CD4-positive, alpha-beta T cell treated with Interleukin-17A for 4 hours (primary cell): Measurements from ENCODE around the gene GRN.
"Not testable (repeated sequence)": the region's sequence is repeated elsewhere in the genome, so short reads cannot be mapped to it uniquely, and the experiment has no call there.

Experiments
- DNase-seq: peaks from one replicate; pipeline ENCODE4 v3.0.0-alpha.2; 2020; ENCODE audit warnings: mixed read lengths

GRN gene

GRCh38 chr17:44362459-44362948, 17.4 kb downstream of the GRN start:
- no peak for DNase-seq

DNA sequence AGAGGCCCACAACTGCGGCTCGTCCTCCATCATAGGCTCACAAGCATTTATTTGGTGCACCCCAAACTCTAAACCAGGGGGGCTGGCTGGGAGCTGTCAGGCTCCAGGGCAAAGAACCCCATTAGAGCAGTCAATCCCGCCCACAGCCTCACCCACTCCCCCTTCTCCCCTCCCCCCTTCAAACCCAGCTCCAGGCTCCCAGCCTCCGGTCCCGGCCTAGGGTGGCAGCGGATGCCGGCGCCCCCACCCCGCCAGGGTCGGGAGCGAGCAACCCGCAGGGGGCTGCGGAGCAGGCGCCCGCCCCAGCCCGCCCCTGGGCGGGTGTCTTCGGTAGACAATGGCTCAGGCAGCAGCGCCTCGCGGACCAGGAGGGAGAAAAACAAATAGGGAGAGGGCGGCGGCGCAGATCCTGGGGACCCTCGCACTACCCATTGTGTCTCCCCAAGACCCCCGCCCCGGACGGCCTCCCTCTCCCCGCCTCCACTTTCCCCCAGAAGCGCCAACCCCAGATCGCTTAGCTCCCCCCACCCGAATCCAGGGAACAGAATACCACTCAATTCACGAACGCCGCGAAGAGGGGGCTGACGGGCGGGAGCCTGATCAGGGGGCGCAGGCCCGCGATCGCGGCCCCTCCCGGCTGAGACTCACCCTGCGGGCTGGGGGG, 18.0 kb downstream of the GRN start:
- DNase-seq: peak; percentile 23

DNA sequence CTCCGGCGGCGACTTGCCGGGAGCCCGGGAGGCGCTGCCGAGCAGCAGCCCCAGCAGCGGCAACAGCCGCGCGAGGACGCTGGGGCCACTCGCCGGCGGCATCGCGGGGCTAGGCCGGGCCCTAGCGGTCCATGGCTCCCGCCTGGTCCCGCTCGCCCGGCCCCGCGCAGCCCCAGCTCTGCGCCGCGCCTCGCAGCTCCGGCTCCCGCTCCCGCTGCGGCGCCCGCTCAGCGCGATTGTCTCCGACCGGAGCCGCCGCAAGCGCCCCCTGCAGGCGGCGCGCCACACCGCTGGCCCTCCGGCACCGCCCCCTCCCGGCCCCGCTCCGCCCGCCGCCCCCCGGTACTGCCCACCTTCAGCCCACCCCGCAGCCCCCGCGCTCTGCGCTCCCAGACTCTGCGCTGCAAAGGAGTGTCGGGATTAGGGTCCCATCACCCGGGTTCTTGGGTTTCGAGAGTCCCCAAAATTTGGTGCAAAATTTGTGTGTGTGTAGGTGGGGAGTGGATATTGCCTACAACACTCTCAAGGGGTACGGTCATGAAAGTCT, 18.6 kb downstream of the GRN start, which contains the start of gene FAM171A2:
TSS of gene FAM171A2 (minus strand) at position 241 of the 547 bp plus-strand sequence. CDS start at position 102, 139 bp downstream.
- peak; percentile 78 for DNase-seq

DNA sequence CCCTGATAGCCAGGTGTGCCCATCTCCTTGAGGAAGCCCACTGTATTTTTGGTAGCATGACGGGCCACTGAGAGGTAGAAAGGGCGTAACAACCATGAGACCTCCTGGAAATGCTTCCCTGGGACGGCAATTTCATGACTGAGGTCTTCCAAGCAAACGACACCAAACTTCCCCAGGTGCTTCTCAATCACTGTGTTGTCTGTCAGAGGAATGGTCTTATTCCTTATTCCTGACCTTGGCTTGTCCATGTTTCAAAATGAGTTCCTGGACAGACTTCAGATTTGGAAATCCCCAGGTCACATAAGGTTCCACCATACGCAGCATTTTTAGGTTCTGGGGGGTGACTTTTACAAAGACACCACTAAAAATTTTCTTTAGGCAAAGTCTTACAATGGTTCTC, 19.9 kb downstream of the GRN start:
- not testable (repeated sequence) for DNase-seq

- DNase-seq: no peak
Measured at GRCh38 chr17:44367231-44367979, 22.3 kb downstream of the GRN start.

- DNase-seq: not testable (repeated sequence)
Measured at GRCh38 chr17:44368391-44369243, 23.5 kb downstream of the GRN start.

DNA sequence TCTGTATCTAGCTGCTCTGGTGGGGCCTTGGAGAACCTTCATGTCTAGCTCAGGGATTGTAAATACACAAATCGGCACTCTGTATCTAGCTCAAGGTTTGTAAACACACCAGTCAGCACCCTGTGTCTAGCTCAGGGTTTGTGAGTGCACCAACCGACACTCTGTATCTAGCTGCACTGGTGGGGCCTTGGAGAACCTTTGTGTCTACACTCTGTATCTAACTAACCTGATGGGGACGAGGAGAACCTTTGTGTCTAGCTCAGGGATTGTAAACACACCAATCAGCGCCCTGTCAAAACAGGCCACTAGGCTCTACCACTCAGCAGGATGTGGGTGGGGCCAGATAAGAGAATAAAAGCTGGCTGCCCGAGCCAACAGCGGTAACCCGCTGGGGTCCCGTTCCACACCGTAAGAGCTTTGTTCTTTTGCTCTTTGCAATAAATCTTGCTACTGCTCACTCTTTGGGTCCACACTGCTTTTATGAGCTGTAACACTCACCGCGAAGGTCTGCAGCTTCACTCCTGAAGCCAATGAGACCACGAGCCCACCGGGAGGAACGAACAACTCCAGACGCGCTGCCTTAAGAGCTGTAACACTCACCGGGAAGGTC, 24.4 kb downstream of the GRN start:
- not testable (repeated sequence) for DNase-seq

- DNase-seq: no peak
Measured at GRCh38 chr17:44372036-44372435, 26.9 kb downstream of the GRN start.

- no peak for DNase-seq
Measured at GRCh38 chr17:44374306-44375195, 29.4 kb downstream of the GRN start.

GRCh38 chr17:44375196-44376017, 30.3 kb downstream of the GRN start:
- DNase-seq: no peak

DNA sequence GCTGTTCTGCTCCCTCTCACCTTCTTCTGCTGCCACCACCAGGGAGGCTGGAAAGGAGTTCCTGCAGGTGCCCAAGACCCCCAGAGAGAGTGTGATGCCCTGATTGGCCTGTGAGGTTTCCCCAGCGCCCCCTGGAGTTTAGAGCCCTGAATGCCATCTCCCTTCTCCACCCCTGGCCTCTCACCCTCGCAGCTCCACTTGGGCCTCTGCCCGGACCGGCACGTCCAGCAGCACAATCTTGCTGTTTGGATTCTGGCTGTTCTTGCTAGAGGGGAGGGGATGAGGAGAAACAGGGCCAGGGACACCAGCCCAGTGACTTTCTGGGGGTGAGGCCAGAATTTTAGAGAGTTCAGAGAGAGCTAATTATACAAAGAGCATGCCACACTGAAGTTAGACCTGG, 31.0 kb downstream of the GRN start:
- DNase-seq: no peak

- DNase-seq: no peak
Measured at GRCh38 chr17:44376779-44377178, 31.7 kb downstream of the GRN start.

DNA sequence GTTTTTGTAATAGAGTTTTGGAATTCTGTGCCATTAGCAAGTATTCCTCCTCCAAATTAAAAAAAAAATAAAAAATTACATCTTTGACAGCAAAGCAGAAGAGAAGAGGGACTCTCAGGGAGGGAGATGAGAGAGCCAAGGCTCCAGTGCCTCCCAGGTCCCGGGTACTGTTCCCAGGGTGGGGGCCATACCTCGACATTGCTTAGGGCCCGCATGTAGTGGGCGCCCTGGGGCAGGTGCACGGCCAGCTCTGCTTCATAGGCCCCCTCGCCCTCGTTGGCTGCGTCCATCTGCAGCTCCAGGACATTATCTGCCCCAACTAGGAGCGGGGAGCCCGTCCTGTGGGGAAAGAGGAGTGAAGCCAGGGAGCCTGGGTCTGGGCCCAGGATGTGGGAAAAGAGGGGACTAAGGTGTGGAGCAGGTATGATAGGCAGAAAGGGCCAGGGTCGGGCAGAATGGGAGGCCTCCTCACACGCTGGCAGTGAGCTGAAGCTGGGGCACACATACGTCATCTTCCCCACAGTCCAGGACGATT, 33.1 kb downstream of the GRN start:
- no peak for DNase-seq

GRCh38 chr17:44379887-44380286, 34.8 kb downstream of the GRN start:
- DNase-seq: no peak

- no peak for DNase-seq
Measured at GRCh38 chr17:44380767-44381166, 35.7 kb downstream of the GRN start.

GRCh38 chr17:44381810-44382305, 36.8 kb downstream of the GRN start:
- DNase-seq: no peak

DNA sequence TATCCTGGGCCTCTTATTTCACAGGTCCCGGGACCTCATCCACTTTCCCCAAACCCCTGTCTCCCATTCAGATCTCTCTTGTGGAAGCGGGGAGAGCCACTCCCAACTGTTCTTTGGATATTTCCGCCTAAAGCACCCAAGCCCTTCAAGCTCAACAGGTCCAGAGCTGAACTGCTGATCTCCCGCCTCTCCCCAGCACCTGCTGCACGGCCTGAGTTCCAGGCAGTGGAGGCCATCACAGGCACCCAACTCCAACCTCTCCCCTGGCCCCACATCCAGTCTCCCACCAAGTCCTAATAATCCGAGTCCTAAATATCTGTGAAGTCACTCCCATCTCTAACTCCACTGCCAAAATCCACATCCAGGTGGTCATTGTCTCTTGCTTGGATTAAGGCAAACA, 37.8 kb downstream of the GRN start:
- no peak for DNase-seq

DNA sequence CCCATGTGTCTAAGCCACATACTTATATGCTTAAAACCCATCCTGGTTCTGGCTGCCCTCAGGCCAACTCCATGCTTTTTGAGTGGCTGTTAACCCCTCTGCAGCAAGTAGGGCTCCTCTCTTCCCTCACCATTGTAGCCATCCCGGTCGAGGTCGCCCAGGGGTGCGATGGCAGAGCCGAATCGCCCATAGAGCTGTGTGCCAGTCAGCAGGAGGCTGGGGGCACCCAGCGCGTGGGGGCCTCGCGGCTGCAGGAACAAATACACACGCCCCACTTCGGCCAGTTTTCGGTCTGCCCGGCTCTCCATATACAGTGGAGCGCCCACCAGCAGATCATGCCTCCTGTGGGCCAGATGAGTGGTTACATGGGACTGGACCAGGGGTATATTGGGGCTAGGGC, 38.3 kb downstream of the GRN start:
- DNase-seq: no peak

DNA sequence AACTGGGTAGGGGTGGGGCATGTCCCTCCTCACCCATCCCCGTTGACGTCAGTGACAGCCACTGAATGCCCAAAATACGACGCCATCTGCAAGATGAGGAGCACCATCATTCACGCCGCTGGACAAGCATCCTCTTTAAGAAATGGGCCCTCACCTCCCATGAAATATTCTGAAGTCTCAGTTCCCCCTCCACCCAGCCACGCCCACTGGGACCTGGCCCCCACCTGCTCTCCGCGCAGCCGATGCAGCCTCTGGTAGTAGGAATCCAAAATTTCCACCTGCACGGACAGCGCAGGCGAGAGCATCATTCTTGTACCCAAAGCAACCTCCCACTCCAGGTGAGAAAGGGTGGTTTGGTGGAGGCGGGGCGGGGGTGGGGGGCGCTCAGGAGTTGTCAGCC, 38.8 kb downstream of the GRN start:
- DNase-seq: no peak

DNA sequence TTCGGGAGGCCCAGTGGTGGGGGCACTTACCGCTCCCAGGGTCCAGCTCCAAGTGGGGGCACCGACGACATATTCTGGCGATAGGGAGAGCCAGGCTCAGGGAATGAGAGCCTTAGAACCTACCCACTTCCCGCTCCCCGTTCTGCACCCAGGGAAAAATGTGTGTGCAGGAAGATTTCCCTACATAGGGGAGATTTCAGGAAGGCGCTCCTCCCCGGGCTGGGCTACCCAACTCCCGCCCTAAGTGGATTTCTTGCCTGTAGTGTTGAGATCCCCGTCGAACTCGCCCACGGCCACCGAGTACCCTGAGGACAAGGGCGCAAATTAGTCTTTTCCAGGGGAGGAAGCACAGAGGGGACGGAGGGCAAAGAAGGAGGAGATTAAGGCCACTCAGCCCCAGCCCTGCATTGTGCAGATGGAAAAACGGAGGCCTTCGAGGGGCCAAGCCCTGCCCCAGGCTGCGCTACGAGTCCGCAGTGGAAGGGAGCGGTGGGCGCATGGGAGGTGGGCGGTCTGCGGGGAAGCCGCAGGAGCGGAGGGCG, 39.2 kb downstream of the GRN start:
- DNase-seq: no peak
